AG04450 (cell line): ENCODE measurements around the gene PSD. TPM values are rescaled to one million over a fixed set of nuclear protein-coding genes. Genes with fewer than 3 reads are reported as not detected.

Experiments
- CTCF ChIA-PET: fragments of 300-600, 350-600 bp; formaldehyde crosslinking; extraction: SDS; loops from one replicate; lab custom pipeline; 2022; ENCODE audit warnings: antibody characterized with exemption, inconsistent platforms; lab: Charles Lee
- POLR2A ChIA-PET: fragments of 350-600 bp; formaldehyde crosslinking; extraction: SDS; loops from one replicate; lab custom pipeline; 2021; ENCODE audit warnings: antibody characterized with exemption, inconsistent platforms; lab: Yijun Ruan, JAX
- DNase-seq: peaks from one replicate; pipeline ENCODE4 v3.0.0-alpha.2; 2011; ENCODE audit warnings: low read depth, low spot score
- H3K27ac ChIP-seq: one replicate; pipeline ENCODE4 v1.5.1; 2012; ENCODE audit warnings: low read depth, low read length, control low read depth
- H3K27me3 ChIP-seq: one replicate; pipeline ENCODE4 v1.6.0; 2012; ENCODE audit warnings: low read length; ENCODE audit not compliant: control insufficient read depth, insufficient read depth
- H3K4me3 ChIP-seq: 2 replicates; pipeline ENCODE4 v1.5.1; 2011; ENCODE audit warnings: mild to moderate bottlenecking, low read depth, low read length, control low read depth
- H3K9me3 ChIP-seq: 2 replicates; pipeline ENCODE4 v1.5.1; 2012; ENCODE audit warnings: low read length; ENCODE audit not compliant: control insufficient read depth, insufficient read depth
- CTCF ChIP-seq: IDR thresholded peaks from 2 replicates; pipeline ENCODE4 v1.5.1; 2011; ENCODE audit warnings: low read depth, low read length, control low read depth, inconsistent platforms
- polyA plus RNA-seq: library from polyadenylated mRNA; depleted of rRNA; stranded (reverse); fragments of >200 nt; gene quantifications from 2 replicates; pipeline ENCODE4 v1.2.3, GENCODE V29; 2011

The PSD gene
- polyA plus RNA-seq, 1 experiment, result 5.5 TPM

DNA sequence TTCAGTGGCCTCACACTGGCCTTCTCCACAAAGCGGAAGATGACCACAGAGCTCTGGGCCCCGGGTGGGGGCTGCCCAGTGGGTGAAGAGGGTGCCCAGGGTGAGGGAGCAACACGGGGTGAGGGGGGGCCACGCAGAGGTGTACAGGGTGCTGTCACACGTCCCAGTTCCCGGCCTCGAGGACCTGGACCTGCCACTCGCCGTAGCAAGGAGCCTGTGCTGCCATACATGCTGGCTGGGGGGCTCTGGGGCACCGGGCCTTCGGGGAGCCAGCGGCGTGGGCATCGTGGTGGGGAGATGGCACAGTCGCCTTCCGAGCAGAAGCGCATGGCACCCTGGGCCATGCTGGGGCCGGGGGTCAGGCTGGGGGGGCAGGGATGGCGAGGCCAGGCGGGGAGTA lies 1.9 kb downstream of the PSD start:
- POLR2A ChIA-PET, result interaction anchor here (0.5 kb wide), 1 partner anchor 16 kb away, joined by 4 read pairs; no protein-coding TSS in a partner anchor
- no peak for TF ChIP-seq CTCF
- no peak overlapping the region for H3K4me3 ChIP-seq
- CTCF ChIA-PET, result no interaction called here
- H3K9me3 ChIP-seq, result no peaks in the 10 kb centered on the region; the same call in 1 of the 2 replicates
- H3K27ac ChIP-seq, result no peak overlapping the region
- DNase-seq, result no peak
- peaks cover 56% of the 10 kb centered on the region for H3K27me3 ChIP-seq

DNA sequence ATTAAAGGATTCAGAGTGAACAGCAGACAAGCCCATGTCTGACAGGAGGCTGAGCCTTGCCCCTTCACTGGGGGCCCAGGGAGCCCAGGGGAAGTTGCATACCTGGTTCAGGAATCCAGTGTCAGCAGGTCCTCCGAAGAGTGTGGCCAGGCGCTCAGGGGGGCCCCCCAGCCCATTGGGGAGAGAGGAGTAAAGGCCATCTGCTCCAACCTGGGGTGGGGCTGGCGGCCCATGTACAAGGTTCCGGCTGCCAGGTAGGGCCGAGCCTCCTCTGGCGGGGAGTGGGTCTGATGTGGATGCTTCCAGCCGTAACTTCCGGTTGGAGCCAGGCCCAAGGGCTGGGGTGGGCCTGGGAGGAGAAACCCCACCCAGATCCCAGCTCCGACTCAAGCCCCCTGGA lies 2.3 kb downstream of the PSD start:
- no peaks in the 10 kb centered on the region; the same call in 1 of the 2 replicates for H3K9me3 ChIP-seq
- DNase-seq, result no peak
- TF ChIP-seq CTCF, result no peak
- POLR2A ChIA-PET, result interaction anchor here (0.5 kb wide), 1 partner anchor 17 kb away, joined by 4 read pairs; no protein-coding TSS in a partner anchor
- H3K4me3 ChIP-seq, result no peak overlapping the region
- CTCF ChIA-PET, result no interaction called here
- H3K27me3 ChIP-seq, result peaks cover 60% of the 10 kb centered on the region
- no peak overlapping the region for H3K27ac ChIP-seq

DNA sequence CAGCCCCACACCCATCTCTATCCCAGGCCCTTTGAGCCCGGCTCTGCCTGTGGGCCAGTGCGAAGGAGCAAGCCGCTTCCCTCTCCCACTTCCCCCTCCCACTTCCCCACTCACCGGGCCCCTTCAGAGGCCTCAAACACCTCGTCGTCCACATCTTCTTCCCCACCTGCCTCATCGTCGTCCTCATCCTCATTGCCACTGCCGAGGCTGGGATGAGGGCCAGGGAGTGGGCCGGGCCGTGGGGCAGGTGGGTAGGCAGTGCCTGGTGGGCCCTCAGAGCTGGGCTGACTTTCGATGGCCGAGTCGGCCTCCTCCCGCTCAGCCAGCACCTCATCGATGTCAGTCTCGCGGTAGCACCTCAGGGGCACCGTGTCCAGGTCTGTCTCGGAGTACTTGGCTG lies 3.8 kb downstream of the PSD start:
- H3K4me3 ChIP-seq, result no peak overlapping the region
- H3K27me3 ChIP-seq, result peaks cover 66% of the 10 kb centered on the region
- CTCF ChIA-PET, result interaction anchor here (1.2 to 1.7 kb wide), 2 partner anchors 185 to 244 kb away, joined by 3 to 4 read pairs; no protein-coding TSS in a partner anchor
- H3K27ac ChIP-seq, result no peak overlapping the region
- no peak for TF ChIP-seq CTCF
- H3K9me3 ChIP-seq, result no peaks in the 10 kb centered on the region; the same call in 1 of the 2 replicates
- no peak for DNase-seq
- POLR2A ChIA-PET, result no interaction called here

DNA sequence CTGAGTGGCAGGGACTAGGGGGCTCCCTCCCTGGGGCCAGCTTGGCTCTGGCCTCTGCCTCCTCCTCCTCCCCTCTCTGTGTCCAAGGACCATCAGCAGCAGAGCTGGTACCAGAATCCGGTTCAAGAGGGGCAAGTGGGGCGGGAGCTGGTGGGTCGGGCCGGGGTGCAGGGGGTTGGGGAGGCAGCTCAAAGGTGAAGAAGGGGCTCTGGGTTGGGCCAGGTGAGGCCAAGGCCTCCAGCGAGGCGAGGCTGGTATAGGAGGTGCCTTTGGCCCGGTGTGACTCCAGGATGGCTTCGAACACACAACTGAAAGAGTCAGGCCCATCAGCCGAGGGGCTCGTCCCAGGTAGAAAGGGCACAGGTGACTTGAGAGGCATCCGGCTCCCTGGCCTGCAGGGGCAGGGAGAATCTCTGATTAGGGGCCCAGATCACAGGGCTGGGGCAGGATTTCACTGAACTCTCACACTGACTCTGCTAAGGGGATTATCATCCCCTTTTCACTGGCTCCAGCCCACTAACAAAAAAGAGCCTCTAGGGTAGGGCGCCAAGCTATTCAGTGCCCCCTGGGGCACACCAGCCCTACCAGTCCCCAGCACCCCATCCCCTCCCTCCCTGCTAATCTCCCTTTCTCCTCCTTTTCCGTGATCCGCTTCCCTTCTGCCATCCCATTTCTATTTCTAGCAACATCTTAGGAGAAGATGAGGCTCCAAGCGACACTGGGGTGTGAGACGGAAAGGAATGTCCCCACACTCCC lies 4.6 kb downstream of the PSD start:
- Histone ChIP-seq H3K27me3 (peaks cover 65% of the 10 kb centered on the region), H3K9me3 (no peaks in the 10 kb centered on the region; the same call in 1 of the 2 replicates), H3K27ac (no peak overlapping the region), H3K4me3 (no peak overlapping the region)
- ChIA-PET POLR2A (interaction anchor here (0.6 kb wide), 1 partner anchor 170 kb away, joined by 9 read pairs; no protein-coding TSS in a partner anchor), CTCF (interaction anchor here (1.3 to 1.7 kb wide), 2 partner anchors 14 to 184 kb away, joined by 4 read pairs; no protein-coding TSS in a partner anchor)
- TF ChIP-seq CTCF, result no peak
- DNase-seq, result no peak
